Measurements from ENCODE around the gene RABL6.
"Not testable (repeated sequence)": the region's sequence is repeated elsewhere in the genome, so short reads cannot be mapped to it uniquely, and the experiment has no call there.

Gene RABL6

GRCh38 chr9:136867917-136868316, 60.2 kb downstream of the RABL6 start:
- Histone ChIP-seq H3K9ac (ENCODE audit: low read length) (no peak overlapping the region), H3K9me3 (ENCODE audit: control insufficient read depth, low read length) (no peaks in the 10 kb centered on the region), H3K4me1 (ENCODE audit: control insufficient read depth, insufficient read depth, low read length) (peaks cover 7% of the 10 kb centered on the region), H3K36me3 (ENCODE audit: control insufficient read depth, insufficient read depth, low read length) (peaks cover 3% of the 10 kb centered on the region), H3K4me3 (ENCODE audit: low read length) (no peak overlapping the region), H3K27me3 (ENCODE audit: control insufficient read depth, insufficient read depth, low read length) (no peaks in the 10 kb centered on the region)

GRCh38 chr9:136868644-136869043, 60.9 kb downstream of the RABL6 start:
- Histone ChIP-seq H3K9ac (ENCODE audit: low read length) (no peak overlapping the region), H3K27me3 (ENCODE audit: control insufficient read depth, insufficient read depth, low read length) (no peaks in the 10 kb centered on the region), H3K4me3 (ENCODE audit: low read length) (no peak overlapping the region), H3K36me3 (ENCODE audit: control insufficient read depth, insufficient read depth, low read length) (no peaks in the 10 kb centered on the region), H3K4me1 (ENCODE audit: control insufficient read depth, insufficient read depth, low read length) (peaks cover 7% of the 10 kb centered on the region), H3K9me3 (ENCODE audit: control insufficient read depth, low read length) (no peaks in the 10 kb centered on the region)

GRCh38 chr9:136869611-136870010, 61.9 kb downstream of the RABL6 start:
- H3K4me1 ChIP-seq (ENCODE audit: control insufficient read depth, insufficient read depth, low read length); H3K4me3 ChIP-seq (ENCODE audit: low read length); H3K27me3 ChIP-seq (ENCODE audit: control insufficient read depth, insufficient read depth, low read length): not testable (repeated sequence)

GRCh38 chr9:136875155-136875554, 67.4 kb downstream of the RABL6 start:
- no peak overlapping the region for H3K9ac ChIP-seq (ENCODE audit: low read length)
- H3K36me3 ChIP-seq (ENCODE audit: control insufficient read depth, insufficient read depth, low read length), result no peaks in the 10 kb centered on the region
- no peaks in the 10 kb centered on the region for H3K4me1 ChIP-seq (ENCODE audit: control insufficient read depth, insufficient read depth, low read length)
- H3K27me3 ChIP-seq (ENCODE audit: control insufficient read depth, insufficient read depth, low read length), result no peaks in the 10 kb centered on the region
- H3K4me3 ChIP-seq (ENCODE audit: low read length), result no peak overlapping the region
- H3K9me3 ChIP-seq (ENCODE audit: control insufficient read depth, low read length), result no peaks in the 10 kb centered on the region

More at GRCh38 chr9:136869611-136870010, 61.9 kb downstream of the RABL6 start:
- not testable (repeated sequence) for H3K9me3 ChIP-seq (ENCODE audit: control insufficient read depth, low read length); H3K9ac ChIP-seq (ENCODE audit: low read length); H3K36me3 ChIP-seq (ENCODE audit: control insufficient read depth, insufficient read depth, low read length)

- Histone ChIP-seq H3K9me3 (ENCODE audit: control insufficient read depth, low read length) (no peaks in the 10 kb centered on the region), H3K4me1 (ENCODE audit: control insufficient read depth, insufficient read depth, low read length) (peaks cover 3% of the 10 kb centered on the region), H3K4me3 (ENCODE audit: low read length) (no peak overlapping the region), H3K36me3 (ENCODE audit: control insufficient read depth, insufficient read depth, low read length) (no peaks in the 10 kb centered on the region), H3K9ac (ENCODE audit: low read length) (no peak overlapping the region), H3K27me3 (ENCODE audit: control insufficient read depth, insufficient read depth, low read length) (no peaks in the 10 kb centered on the region)
Measured at GRCh38 chr9:136876476-136876875, 68.7 kb downstream of the RABL6 start.

GRCh38 chr9:136880651-136881050, 72.9 kb downstream of the RABL6 start:
- H3K9me3 ChIP-seq (ENCODE audit: control insufficient read depth, low read length), result no peaks in the 10 kb centered on the region

GRCh38 chr9:136881691-136882108, 74.0 kb downstream of the RABL6 start:
- Histone ChIP-seq H3K4me1 (ENCODE audit: control insufficient read depth, insufficient read depth, low read length) (peaks cover 22% of the 10 kb centered on the region), H3K9ac (ENCODE audit: low read length) (peak overlapping the region; percentile 57), H3K27me3 (ENCODE audit: control insufficient read depth, insufficient read depth, low read length) (no peaks in the 10 kb centered on the region), H3K4me3 (ENCODE audit: low read length) (peak overlapping the region; percentile 74), H3K36me3 (ENCODE audit: control insufficient read depth, insufficient read depth, low read length) (no peaks in the 10 kb centered on the region), H3K9me3 (ENCODE audit: control insufficient read depth, low read length) (no peaks in the 10 kb centered on the region)

More at GRCh38 chr9:136880651-136881050, 72.9 kb downstream of the RABL6 start:
- Histone ChIP-seq H3K4me3 (ENCODE audit: low read length) (no peak overlapping the region), H3K9ac (ENCODE audit: low read length) (no peak overlapping the region), H3K36me3 (ENCODE audit: control insufficient read depth, insufficient read depth, low read length) (no peaks in the 10 kb centered on the region), H3K4me1 (ENCODE audit: control insufficient read depth, insufficient read depth, low read length) (peaks cover 22% of the 10 kb centered on the region), H3K27me3 (ENCODE audit: control insufficient read depth, insufficient read depth, low read length) (no peaks in the 10 kb centered on the region)

GRCh38 chr9:136882109-136882946, 74.6 kb downstream of the RABL6 start:
- Histone ChIP-seq H3K36me3 (ENCODE audit: control insufficient read depth, insufficient read depth, low read length) (no peaks in the 10 kb centered on the region), H3K4me3 (ENCODE audit: low read length) (peak overlapping the region; percentile 74), H3K9ac (ENCODE audit: low read length) (peak overlapping the region; percentile 57), H3K4me1 (ENCODE audit: control insufficient read depth, insufficient read depth, low read length) (peaks cover 25% of the 10 kb centered on the region), H3K9me3 (ENCODE audit: control insufficient read depth, low read length) (no peaks in the 10 kb centered on the region), H3K27me3 (ENCODE audit: control insufficient read depth, insufficient read depth, low read length) (no peaks in the 10 kb centered on the region)

- not testable (repeated sequence) for H3K4me3 ChIP-seq (ENCODE audit: low read length); H3K27me3 ChIP-seq (ENCODE audit: control insufficient read depth, insufficient read depth, low read length); H3K9me3 ChIP-seq (ENCODE audit: control insufficient read depth, low read length); H3K36me3 ChIP-seq (ENCODE audit: control insufficient read depth, insufficient read depth, low read length); H3K9ac ChIP-seq (ENCODE audit: low read length)
- peaks cover 25% of the 10 kb centered on the region for H3K4me1 ChIP-seq (ENCODE audit: control insufficient read depth, insufficient read depth, low read length)
Measured at GRCh38 chr9:136882947-136883283, 75.2 kb downstream of the RABL6 start.

GRCh38 chr9:136883670-136884069, 75.9 kb downstream of the RABL6 start:
- not testable (repeated sequence) for H3K9me3 ChIP-seq (ENCODE audit: control insufficient read depth, low read length); H3K4me3 ChIP-seq (ENCODE audit: low read length)

GRCh38 chr9:136885950-136886578, 78.3 kb downstream of the RABL6 start, which contains the start of gene TRAF2:
Gene TRAF2 (plus strand): TSS chr9:136886516. CDS start chr9:136898741, 12,225 bp downstream.
- H3K4me1 ChIP-seq (ENCODE audit: control insufficient read depth, insufficient read depth, low read length), result peaks cover 25% of the 10 kb centered on the region

More at GRCh38 chr9:136883670-136884069, 75.9 kb downstream of the RABL6 start:
- peaks cover 25% of the 10 kb centered on the region for H3K4me1 ChIP-seq (ENCODE audit: control insufficient read depth, insufficient read depth, low read length)
- not testable (repeated sequence) for H3K27me3 ChIP-seq (ENCODE audit: control insufficient read depth, insufficient read depth, low read length); H3K36me3 ChIP-seq (ENCODE audit: control insufficient read depth, insufficient read depth, low read length); H3K9ac ChIP-seq (ENCODE audit: low read length)

More at GRCh38 chr9:136885950-136886578, 78.3 kb downstream of the RABL6 start, which contains the start of gene TRAF2:
- Histone ChIP-seq H3K9me3 (ENCODE audit: control insufficient read depth, low read length) (no peaks in the 10 kb centered on the region), H3K4me3 (ENCODE audit: low read length) (peak within 1 kb of the TSS; percentile 27), H3K9ac (ENCODE audit: low read length) (peak within 1 kb of the TSS; percentile 73), H3K36me3 (ENCODE audit: control insufficient read depth, insufficient read depth, low read length) (no peaks in the 10 kb centered on the region), H3K27me3 (ENCODE audit: control insufficient read depth, insufficient read depth, low read length) (no peaks in the 10 kb centered on the region)

Measured in mucosa of stomach (tissue), 1 donor.